Sigmoid colon (tissue), 4 donors: ENCODE results near the gene C13orf42.
"Not testable (repeated sequence)": the region's sequence is repeated elsewhere in the genome, so short reads cannot be mapped to it uniquely, and the experiment has no call there.

Source experiments
- CTCF ChIP-seq, 4 experiments: fragments of 450-650 bp in 3 of 4; fragments of 200-600 bp in 1 of 4; IDR thresholded peaks; one replicate each; pipeline ENCODE4 v1.5.1; 2016 to 2019; ENCODE audit warnings: antibody characterized with exemption in 4 of 4, mild to moderate bottlenecking in 3 of 4, moderate library complexity in 2 of 4
- EP300 ChIP-seq, 4 donors: sonication (generic); formaldehyde crosslinking; IDR thresholded peaks; one replicate each; pipeline ENCODE4 v1.6.1; 2017; ENCODE audit warnings: antibody characterized with exemption in 4 of 4
- POLR2A ChIP-seq, 2 donors: fragments of 450-650 bp; IDR thresholded peaks; one replicate each; pipeline ENCODE4 v1.6.1; 2016; ENCODE audit warnings: antibody characterized with exemption in 2 of 2, mild to moderate bottlenecking in 2 of 2, moderate library complexity in 2 of 2

GRCh38 chr13:51120873-51121272 lies 9.8 kb upstream of the C13orf42 start:
- not testable (repeated sequence) for TF ChIP-seq POLR2A, EP300, CTCF (IDR thresholded peaks at IDR 0.05)
